Measurements from ENCODE around the gene IL5.

GRCh38 chr5:132526290-132526973 lies 16.9 kb downstream of the IL5 start:
- TF ChIP-seq CTCF (IDR thresholded peaks at IDR 0.05), result peak; percentile 73 to 92 (median 77)
- no peak for TF ChIP-seq POLR2A (IDR thresholded peaks at IDR 0.05)
- no peak for TF ChIP-seq EP300 (IDR thresholded peaks at IDR 0.05)
